ENCODE measurements around the gene AHDC1. TPM values are rescaled to one million over a fixed set of nuclear protein-coding genes. Genes with fewer than 3 reads are reported as not detected.

AHDC1 gene
- total RNA-seq, 3 donors from 2014 or later = 13.7 to 58.6 (median 18.7) TPM

GRCh38 chr1:27563591-27564471 lies 40.1 kb downstream of the AHDC1 start:
- no peaks in the 10 kb centered on the region for H3K36me3 ChIP-seq (ENCODE audit: low read depth)
- peak; percentile 64 for ATAC-seq
- peaks cover 48% of the 10 kb centered on the region for H3K4me1 ChIP-seq (ENCODE audit: low read depth)
- peak; percentile 76 to 80 (median 79) for DNase-seq
- H3K4me3 ChIP-seq = no peak overlapping the region
- H3K9me3 ChIP-seq = no peaks in the 10 kb centered on the region
- no peak for TF ChIP-seq CTCF (IDR thresholded peaks at IDR 0.05)
- intact Hi-C loops (cut with DNase I, micrococcal nuclease) = no loop called here

GRCh38 chr1:27563341-27563590 lies 40.7 kb downstream of the AHDC1 start:
- no peak for ATAC-seq
- Histone ChIP-seq H3K9me3 (no peaks in the 10 kb centered on the region), H3K36me3 (ENCODE audit: low read depth) (no peaks in the 10 kb centered on the region), H3K4me1 (ENCODE audit: low read depth) (peaks cover 51% of the 10 kb centered on the region), H3K4me3 (no peak overlapping the region)
- intact Hi-C loops (cut with DNase I, micrococcal nuclease) = no loop called here
- no peak for DNase-seq
- TF ChIP-seq CTCF (IDR thresholded peaks at IDR 0.05) = no peak

- no peak for TF ChIP-seq CTCF (IDR thresholded peaks at IDR 0.05)
- intact Hi-C loops (cut with DNase I, micrococcal nuclease) = no loop called here
- DNase-seq (no peak), ATAC-seq (no peak)
- Histone ChIP-seq H3K9me3 (no peaks in the 10 kb centered on the region), H3K4me3 (no peak overlapping the region), H3K4me1 (ENCODE audit: low read depth) (peaks cover 50% of the 10 kb centered on the region), H3K36me3 (ENCODE audit: low read depth) (no peaks in the 10 kb centered on the region)
These were observed 41.2 kb downstream of the AHDC1 start for GRCh38 chr1:27562534-27563340.

GRCh38 chr1:27562021-27562420 lies 41.9 kb downstream of the AHDC1 start:
- DNase-seq (no peak), ATAC-seq (no peak)
- H3K9me3 ChIP-seq = no peaks in the 10 kb centered on the region
- no peak overlapping the region for H3K4me3 ChIP-seq
- intact Hi-C loops (cut with DNase I, micrococcal nuclease) = no loop called here
- H3K36me3 ChIP-seq (ENCODE audit: low read depth) = no peaks in the 10 kb centered on the region
- no peak for TF ChIP-seq CTCF (IDR thresholded peaks at IDR 0.05)
- peaks cover 47% of the 10 kb centered on the region for H3K4me1 ChIP-seq (ENCODE audit: low read depth)

- H3K4me3 ChIP-seq = no peak overlapping the region
- TF ChIP-seq CTCF (IDR thresholded peaks at IDR 0.05) = no peak
- DNase-seq = no peak
- no peak for ATAC-seq
- H3K36me3 ChIP-seq (ENCODE audit: low read depth) = no peaks in the 10 kb centered on the region
- peaks cover 50% of the 10 kb centered on the region for H3K4me1 ChIP-seq (ENCODE audit: low read depth)
- intact Hi-C loops (cut with DNase I, micrococcal nuclease) = no loop called here
- H3K9me3 ChIP-seq = no peaks in the 10 kb centered on the region
These were observed 42.6 kb downstream of the AHDC1 start for GRCh38 chr1:27561124-27561899.
